H9 (cell line): Measurements from ENCODE around the gene GCSH. TPM values are rescaled to one million over a fixed set of nuclear protein-coding genes. Genes with fewer than 3 reads are reported as not detected.

ENCODE experiments used
- DNase-seq: peaks from one replicate; pipeline ENCODE4 v3.0.0-alpha.2; 2017
- H2AFZ ChIP-seq: one replicate; pipeline ENCODE4 v1.6.1; 2013; ENCODE audit warnings: mild to moderate bottlenecking, low read length, control low read depth, moderate library complexity
- H2AK5ac ChIP-seq: 2 replicates; pipeline ENCODE4 v1.6.1; 2013; ENCODE audit warnings: low read length, control low read depth, mixed read lengths; ENCODE audit not compliant: insufficient read length
- H2BK120ac ChIP-seq: one replicate; pipeline ENCODE4 v1.6.1; 2013; ENCODE audit warnings: low read depth, mild to moderate bottlenecking, low read length, control low read depth, inconsistent platforms; ENCODE audit not compliant: poor library complexity, severe bottlenecking
- H2BK12ac ChIP-seq: 2 replicates; pipeline ENCODE4 v1.6.1; 2013; ENCODE audit warnings: low read length, control low read depth, mixed read lengths, low read depth; ENCODE audit not compliant: insufficient read length
- H2BK15ac ChIP-seq: 2 replicates; pipeline ENCODE4 v1.6.1; 2013; ENCODE audit warnings: low read depth, low read length, control low read depth
- H2BK20ac ChIP-seq: one replicate; pipeline ENCODE4 v1.6.1; 2013; ENCODE audit warnings: low read depth, mild to moderate bottlenecking, low read length, control low read depth, inconsistent platforms; ENCODE audit not compliant: poor library complexity, severe bottlenecking
- H2BK5ac ChIP-seq: 2 replicates; pipeline ENCODE4 v1.6.1; 2013; ENCODE audit warnings: low read length, control low read depth, mixed read lengths; ENCODE audit not compliant: insufficient read length
- H3K14ac ChIP-seq: 2 replicates; pipeline ENCODE4 v1.6.1; 2013; ENCODE audit warnings: low read length, control low read depth; ENCODE audit not compliant: insufficient read depth
- H3K18ac ChIP-seq: 2 replicates; pipeline ENCODE4 v1.6.1; 2013; ENCODE audit warnings: low read depth, mild to moderate bottlenecking, mixed read lengths, low read length, control low read depth; ENCODE audit not compliant: insufficient read length
- H3K23ac ChIP-seq: 2 replicates; pipeline ENCODE4 v1.6.1; 2013; ENCODE audit warnings: low read length, control low read depth, mixed read lengths, low read depth; ENCODE audit not compliant: insufficient read length
- H3K23me2 ChIP-seq: 2 replicates; pipeline ENCODE4 v1.6.1; 2013; ENCODE audit warnings: low read depth, mild to moderate bottlenecking, mixed read lengths, low read length, control low read depth; ENCODE audit not compliant: insufficient read length, poor library complexity, severe bottlenecking
- H3K27ac ChIP-seq: 2 replicates; pipeline ENCODE4 v1.5.1; 2013; ENCODE audit warnings: low read length, control low read depth, mixed read lengths, low read depth; ENCODE audit not compliant: insufficient read length
- H3K27me3 ChIP-seq: 2 replicates; pipeline ENCODE4 v1.6.1; 2013; ENCODE audit warnings: low read length, control low read depth, inconsistent platforms; ENCODE audit not compliant: insufficient read depth
- H3K4ac ChIP-seq: 2 replicates; pipeline ENCODE4 v1.6.1; 2013; ENCODE audit warnings: low read depth, mild to moderate bottlenecking, control low read depth, inconsistent platforms, low read length, moderate library complexity
- H3K4me1 ChIP-seq: 2 replicates; pipeline ENCODE4 v1.6.1; 2013; ENCODE audit warnings: low read length, control low read depth, inconsistent platforms; ENCODE audit not compliant: insufficient read depth
- H3K4me2 ChIP-seq: 2 replicates; pipeline ENCODE4 v1.6.1; 2013; ENCODE audit warnings: low read length, control low read depth, mixed read lengths; ENCODE audit not compliant: insufficient read length, insufficient read depth
- H3K56ac ChIP-seq: 2 replicates; pipeline ENCODE4 v1.6.1; 2013; ENCODE audit warnings: low read depth, mild to moderate bottlenecking, mixed read lengths, low read length, control low read depth; ENCODE audit not compliant: insufficient read length
- H3K79me1 ChIP-seq: 2 replicates; pipeline ENCODE4 v1.6.1; 2013; ENCODE audit warnings: low read depth, mild to moderate bottlenecking, moderate library complexity, low read length, control low read depth, inconsistent platforms; ENCODE audit not compliant: insufficient read depth, poor library complexity, severe bottlenecking
- H3K79me2 ChIP-seq: 2 replicates; pipeline ENCODE4 v1.6.1; 2013; ENCODE audit warnings: low read length, control low read depth, inconsistent platforms; ENCODE audit not compliant: insufficient read depth
- H3K9ac ChIP-seq: 2 replicates; pipeline ENCODE4 v1.6.1; 2013; ENCODE audit warnings: low read length, control low read depth, mixed read lengths; ENCODE audit not compliant: insufficient read length; ENCODE audit errors: extremely low read depth
- H3K9me3 ChIP-seq: one replicate; pipeline ENCODE4 v1.6.1; 2013; ENCODE audit warnings: low read depth, low read length, inconsistent platforms; ENCODE audit not compliant: control insufficient read depth
- H3T11ph ChIP-seq: one replicate; pipeline ENCODE4 v1.6.1; 2013; ENCODE audit warnings: mild to moderate bottlenecking, low read length, control low read depth, inconsistent platforms
- H4K20me1 ChIP-seq: one replicate; pipeline ENCODE4 v1.6.1; 2013; ENCODE audit not compliant: control insufficient read depth, insufficient read length, insufficient read depth
- H4K5ac ChIP-seq: 2 replicates; pipeline ENCODE4 v1.6.1; 2013; ENCODE audit warnings: low read depth, mild to moderate bottlenecking, mixed read lengths, low read length, control low read depth; ENCODE audit not compliant: insufficient read length
- H4K8ac ChIP-seq: replicated peaks from 2 replicates; pipeline ENCODE4 v1.6.1; 2013; ENCODE audit warnings: low read length, control low read depth, mixed read lengths, low read depth; ENCODE audit not compliant: insufficient read length
- H4K91ac ChIP-seq: 2 replicates; pipeline ENCODE4 v1.6.1; 2013; ENCODE audit warnings: low read depth, mild to moderate bottlenecking, moderate library complexity, mixed read lengths, low read length, control low read depth; ENCODE audit not compliant: insufficient read length
- H3K27ac Mint-ChIP-seq, 3 experiments: 2 replicates in 2 of 3; 3 replicates in 1 of 3; pipeline ENCODE4 v1.8.0; 2020 to 2021; ENCODE audit warnings: mixed read lengths in 3 of 3, mild to moderate bottlenecking in 1 of 3, moderate library complexity in 1 of 3
- H3K27me3 Mint-ChIP-seq: 2 replicates; pipeline ENCODE4 v1.8.0; 2021; ENCODE audit warnings: low read depth, mild to moderate bottlenecking, moderate library complexity, mixed read lengths
- H3K36me3 Mint-ChIP-seq, 3 experiments: 2 replicates in 2 of 3; 3 replicates in 1 of 3; pipeline ENCODE4 v1.8.0; 2020 to 2021; ENCODE audit warnings: low read depth in 3 of 3, mixed read lengths in 3 of 3; ENCODE audit not compliant: insufficient read depth in 1 of 3
- H3K4me1 Mint-ChIP-seq, 2 experiments: 2 replicates each; pipeline ENCODE4 v1.8.0; 2020; ENCODE audit warnings: mixed read lengths in 2 of 2
- H3K4me3 Mint-ChIP-seq, 2 experiments: 2 replicates in 1 of 2; 3 replicates in 1 of 2; pipeline ENCODE4 v1.8.0; 2020 to 2021; ENCODE audit warnings: mild to moderate bottlenecking in 2 of 2, mixed read lengths in 2 of 2, moderate library complexity in 1 of 2
- H3K9me3 Mint-ChIP-seq, 2 experiments: 2 replicates in 1 of 2; 3 replicates in 1 of 2; pipeline ENCODE4 v1.8.0; 2020; ENCODE audit warnings: mild to moderate bottlenecking in 2 of 2, mixed read lengths in 2 of 2, moderate library complexity in 1 of 2
- WGBS: extraction: QIAGEN DNeasy Blood & Tissue Kit; methylation state at CpG from one replicate; pipeline ENCODE4 v1.1.7; 2013; ENCODE audit warnings: missing lambda C conversion rate, low lambda C conversion rate, mixed read lengths; ENCODE audit not compliant: insufficient read length; ENCODE audit errors: extremely low coverage; 5-methylcytosine and 5-hydroxymethylcytosine counted together
- total RNA-seq: library from RNA; stranded (reverse); gene quantifications from 2 replicates; pipeline ENCODE4 v1.2.1, GENCODE V29; 2021
- TF ChIP-seq, protein P1 (sequence below): fragments of 200-600 bp; sonication (generic); conservative IDR thresholded peaks from 3 replicates; pipeline ENCODE4 v1.8.0; 2021; ENCODE audit warnings: antibody characterized with exemption, mild to moderate bottlenecking

The GCSH gene
- total RNA-seq, 1 experiment from 2014 or later = 87.4 TPM

DNA sequence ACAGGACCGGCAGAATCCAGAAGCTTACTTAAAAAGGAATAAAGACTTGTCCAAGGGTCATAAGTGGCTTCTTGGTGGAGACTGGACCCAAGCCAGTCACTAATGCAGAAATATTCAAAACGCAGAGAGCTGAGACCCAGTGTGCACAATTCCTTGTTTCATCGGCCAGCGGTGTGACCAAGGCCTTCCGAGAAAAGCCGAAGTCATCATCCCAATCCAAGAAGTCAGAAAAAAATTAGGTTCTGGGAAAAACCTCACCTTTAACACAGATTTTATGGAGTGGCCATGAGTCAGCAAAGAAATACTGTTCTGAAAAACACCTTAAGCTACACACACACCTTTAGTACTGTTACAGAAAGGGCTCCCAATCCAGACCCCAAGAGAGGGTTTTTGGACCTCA is 1.0 kb upstream of the GCSH start:
- no peaks in the 10 kb centered on the region for H3K27me3 ChIP-seq
- DNase-seq = no peak
- Mint-ChIP-seq H3K9me3 (no peaks in the 10 kb centered on the region), H3K27ac (no peak overlapping the region), H3K4me3 (no peak overlapping the region), H3K4me1 (peaks cover 4 to 14% of the 10 kb centered on the region in 2 experiments), H3K27me3 (no peaks in the 10 kb centered on the region; the same call in 1 of the 2 replicates), H3K36me3 (peaks cover 2 to 11% (median 4%) of the 10 kb centered on the region in 3 experiments; a peak in 6 of 7 replicates)
- H2BK120ac ChIP-seq = no peak overlapping the region
- H3K4me1 ChIP-seq = no peaks in the 10 kb centered on the region
- H2BK15ac ChIP-seq = no peak overlapping the region
- H3K4me2 ChIP-seq = no peak overlapping the region
- TF ChIP-seq, protein P1, sequence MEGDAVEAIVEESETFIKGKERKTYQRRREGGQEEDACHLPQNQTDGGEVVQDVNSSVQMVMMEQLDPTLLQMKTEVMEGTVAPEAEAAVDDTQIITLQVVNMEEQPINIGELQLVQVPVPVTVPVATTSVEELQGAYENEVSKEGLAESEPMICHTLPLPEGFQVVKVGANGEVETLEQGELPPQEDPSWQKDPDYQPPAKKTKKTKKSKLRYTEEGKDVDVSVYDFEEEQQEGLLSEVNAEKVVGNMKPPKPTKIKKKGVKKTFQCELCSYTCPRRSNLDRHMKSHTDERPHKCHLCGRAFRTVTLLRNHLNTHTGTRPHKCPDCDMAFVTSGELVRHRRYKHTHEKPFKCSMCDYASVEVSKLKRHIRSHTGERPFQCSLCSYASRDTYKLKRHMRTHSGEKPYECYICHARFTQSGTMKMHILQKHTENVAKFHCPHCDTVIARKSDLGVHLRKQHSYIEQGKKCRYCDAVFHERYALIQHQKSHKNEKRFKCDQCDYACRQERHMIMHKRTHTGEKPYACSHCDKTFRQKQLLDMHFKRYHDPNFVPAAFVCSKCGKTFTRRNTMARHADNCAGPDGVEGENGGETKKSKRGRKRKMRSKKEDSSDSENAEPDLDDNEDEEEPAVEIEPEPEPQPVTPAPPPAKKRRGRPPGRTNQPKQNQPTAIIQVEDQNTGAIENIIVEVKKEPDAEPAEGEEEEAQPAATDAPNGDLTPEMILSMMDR = no peak
- no peak overlapping the region for H2AK5ac ChIP-seq
- H3K79me2 ChIP-seq = peaks cover 3% of the 10 kb centered on the region; the same call in 1 of the 2 replicates
- no peak overlapping the region for H2BK12ac ChIP-seq
- no peak overlapping the region for H2BK5ac ChIP-seq
- no peak overlapping the region for H2BK20ac ChIP-seq
- H3T11ph ChIP-seq = no peak overlapping the region
- no peak overlapping the region for H3K9ac ChIP-seq
- H3K4ac ChIP-seq = no peak overlapping the region
- H4K20me1 ChIP-seq = no peaks in the 10 kb centered on the region
- H4K5ac ChIP-seq = no peak overlapping the region
- H3K56ac ChIP-seq = no peak overlapping the region
- H3K27ac ChIP-seq = no peak overlapping the region
- no peak overlapping the region for H3K14ac ChIP-seq
- H3K9me3 ChIP-seq = no peaks in the 10 kb centered on the region
- H3K18ac ChIP-seq = no peak overlapping the region
- no peaks in the 10 kb centered on the region for H3K79me1 ChIP-seq
- H4K91ac ChIP-seq = no peak overlapping the region
- no peak overlapping the region for H2AFZ ChIP-seq
- WGBS = no CpG with 5 or more reads among the region's 6 CpGs
- H3K23ac ChIP-seq = no peak overlapping the region
- H4K8ac ChIP-seq = no peak overlapping the region
- H3K23me2 ChIP-seq = no peaks in the 10 kb centered on the region
